ENCODE results near the gene DLEU7.

DLEU7 gene

DNA sequence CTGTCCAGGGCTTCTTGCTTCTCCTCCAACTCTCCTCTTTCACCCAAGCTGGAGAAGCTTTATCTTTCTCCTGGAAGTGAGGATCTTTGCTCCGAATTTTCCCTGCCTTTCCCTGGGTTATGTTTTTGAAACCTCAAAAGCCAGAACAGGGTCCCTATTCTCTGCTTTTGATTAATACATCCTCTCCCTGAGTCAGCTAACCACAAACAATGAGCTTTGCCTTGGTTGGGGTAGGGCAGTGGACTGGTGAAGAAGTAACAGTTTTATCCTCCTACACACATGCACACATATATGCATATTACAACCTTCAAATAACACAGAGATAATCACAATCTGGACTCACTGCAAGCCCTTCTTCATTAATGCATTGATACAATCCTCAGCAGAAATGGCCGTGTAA is 44.6 kb downstream of the DLEU7 start:
- DNase-seq (ENCODE audit: extremely low spot score, insufficient read length, low read depth), result no peak
- no peak for FAIRE-seq

- FAIRE-seq, result no peak
- no peak for DNase-seq (ENCODE audit: extremely low spot score, insufficient read length, low read depth)
These were observed 46.4 kb downstream of the DLEU7 start for GRCh38 chr13:50797091-50797490.

GRCh38 chr13:50796463-50796862 is 47.0 kb downstream of the DLEU7 start:
- FAIRE-seq, result no peak

GRCh38 chr13:50794226-50794625 is 49.3 kb downstream of the DLEU7 start:
- FAIRE-seq (no peak), DNase-seq (ENCODE audit: extremely low spot score, insufficient read length, low read depth) (no peak)

More at GRCh38 chr13:50796463-50796862, 47.0 kb downstream of the DLEU7 start:
- DNase-seq (ENCODE audit: extremely low spot score, insufficient read length, low read depth), result no peak

DNA sequence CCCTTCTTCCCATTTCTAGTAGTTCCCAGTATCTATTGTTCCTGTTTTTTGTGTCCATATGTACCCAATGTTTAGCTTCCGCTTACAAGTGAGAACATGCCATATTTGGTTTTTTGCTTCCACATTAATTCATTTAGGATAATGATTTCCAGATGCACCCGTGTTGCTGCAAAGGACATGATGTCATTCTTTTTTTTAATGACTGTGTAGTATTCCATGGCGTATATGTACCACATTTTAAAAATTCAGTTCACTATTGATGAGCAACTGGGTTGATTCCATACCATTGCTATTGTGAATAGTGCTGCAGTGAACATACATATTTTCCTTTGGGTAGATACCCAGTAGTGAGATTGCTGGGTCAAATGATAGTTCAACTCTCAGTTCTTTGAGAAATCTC is 50.5 kb downstream of the DLEU7 start:
- DNase-seq (ENCODE audit: extremely low spot score, insufficient read length, low read depth), result no peak
- peak; percentile 36 for FAIRE-seq

DNA sequence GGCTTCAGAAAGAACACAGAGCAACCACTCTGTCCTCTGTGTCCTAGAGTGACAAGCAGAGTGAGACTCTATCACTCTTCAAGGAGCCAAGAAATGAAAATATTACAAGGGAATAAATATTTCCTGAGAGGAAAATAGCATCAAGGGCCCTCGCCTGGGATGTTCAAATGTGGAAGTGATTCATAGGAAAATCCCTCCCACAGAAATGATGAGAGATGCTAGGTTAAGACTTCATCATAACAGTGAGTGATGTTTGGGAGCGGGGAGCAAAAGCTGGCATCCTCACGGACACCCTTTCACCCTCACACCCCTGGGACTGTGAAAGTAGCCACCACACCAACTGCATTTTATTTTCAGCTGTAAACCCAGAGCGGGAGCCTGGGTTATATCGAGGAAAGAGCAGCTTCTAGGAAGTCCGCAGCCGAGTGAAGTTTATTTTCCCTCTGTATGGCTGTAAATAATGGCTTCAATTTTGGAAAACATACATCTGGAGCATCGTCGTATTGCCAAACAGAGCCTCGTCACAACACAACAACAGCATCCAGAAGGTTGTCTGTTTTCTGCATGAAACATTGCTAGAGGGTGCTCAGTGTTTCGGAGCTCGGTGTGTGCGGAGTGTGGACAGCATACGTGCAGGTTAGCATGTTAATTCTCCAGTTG is 54.8 kb downstream of the DLEU7 start:
- no peak for DNase-seq (ENCODE audit: extremely low spot score, insufficient read length, low read depth)
- no peak for FAIRE-seq

GRCh38 chr13:50787316-50788195 is 55.9 kb downstream of the DLEU7 start:
- no peak for FAIRE-seq
- no peak for DNase-seq (ENCODE audit: extremely low spot score, insufficient read length, low read depth)

DNA sequence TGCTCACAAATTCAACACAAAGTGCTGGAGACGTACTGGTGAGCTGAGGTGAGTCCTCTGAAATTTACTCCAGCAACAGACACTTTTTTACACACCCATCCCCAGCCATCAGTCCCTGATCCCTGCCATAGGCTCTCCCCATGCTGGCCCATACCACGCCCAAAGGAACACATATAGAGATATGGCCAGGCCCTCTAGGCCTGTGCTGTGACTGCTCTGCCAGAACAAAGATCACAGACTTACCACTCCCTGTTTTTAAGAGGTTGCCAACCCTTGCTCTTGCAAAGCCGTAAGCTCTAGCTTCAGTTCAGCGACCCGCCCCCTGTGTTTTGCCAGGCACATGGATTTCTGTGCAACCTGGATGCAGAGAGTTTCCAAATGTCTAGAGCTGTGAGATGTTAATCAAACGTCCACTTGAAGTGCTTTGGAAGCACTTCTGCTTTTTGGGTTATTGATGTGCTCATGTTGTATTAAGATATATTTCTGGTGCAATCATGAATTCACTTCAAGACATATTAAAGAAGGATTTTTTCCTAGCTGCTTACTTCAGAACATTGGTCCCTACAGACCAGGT is 59.7 kb downstream of the DLEU7 start:
- FAIRE-seq, result no peak
- no peak for DNase-seq (ENCODE audit: extremely low spot score, insufficient read length, low read depth)

DNA sequence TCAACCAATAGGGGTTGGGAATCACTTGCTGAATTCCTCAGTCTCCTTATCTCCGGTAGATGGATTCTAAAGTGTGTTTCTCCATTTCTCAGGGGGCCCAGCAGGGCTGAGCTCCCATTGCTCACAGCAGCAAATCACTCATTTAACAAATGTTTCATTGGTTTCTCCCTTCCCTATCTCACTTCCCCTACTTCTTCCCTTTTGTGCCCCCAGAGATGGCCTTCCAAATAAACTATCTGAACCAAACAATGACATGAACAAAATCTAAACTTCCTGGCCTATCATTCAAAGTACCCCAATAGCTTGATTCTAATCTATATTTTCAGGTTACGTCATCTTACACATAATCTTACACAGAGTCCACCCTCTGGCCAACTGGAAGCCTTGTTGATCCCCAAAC is 60.4 kb downstream of the DLEU7 start:
- FAIRE-seq (no peak), DNase-seq (ENCODE audit: extremely low spot score, insufficient read length, low read depth) (no peak)

GRCh38 chr13:50780201-50781015 is 63.1 kb downstream of the DLEU7 start:
- DNase-seq (ENCODE audit: extremely low spot score, insufficient read length, low read depth) (no peak), FAIRE-seq (no peak)

GRCh38 chr13:50779443-50780200 is 63.9 kb downstream of the DLEU7 start:
- FAIRE-seq, result no peak
- no peak for DNase-seq (ENCODE audit: extremely low spot score, insufficient read length, low read depth)
